Glomerular endothelial cell (primary cell): ENCODE measurements around the gene PARD3. TPM values are rescaled to one million over a fixed set of nuclear protein-coding genes. Genes with fewer than 3 reads are reported as not detected.

Experiments
- DNase-seq: peaks from one replicate; pipeline ENCODE4 v3.0.0-alpha.2; 2011; ENCODE audit warnings: low read depth, low spot score; ENCODE audit errors: extremely low read depth
- total RNA-seq: library from RNA; depleted of rRNA; stranded (reverse); fragments of >200 nt; gene quantifications from 2 replicates; pipeline ENCODE4 v1.2.3, GENCODE V29; 2015

The PARD3 gene
- total RNA-seq, 1 donor from 2014 or later, result 23.0 TPM

GRCh38 chr10:34160595-34160994, 654.5 kb downstream of the PARD3 start:
- no peak for DNase-seq

GRCh38 chr10:34157501-34157900, 657.6 kb downstream of the PARD3 start:
- DNase-seq, result no peak

- no peak for DNase-seq
These were observed 658.2 kb downstream of the PARD3 start for GRCh38 chr10:34156781-34157425.

GRCh38 chr10:34155812-34156211, 659.3 kb downstream of the PARD3 start:
- DNase-seq, result no peak

- DNase-seq, result no peak
These were observed 660.7 kb downstream of the PARD3 start for GRCh38 chr10:34154383-34154900.

GRCh38 chr10:34153663-34154382, 661.3 kb downstream of the PARD3 start:
- DNase-seq, result no peak

GRCh38 chr10:34152434-34152833, 662.7 kb downstream of the PARD3 start:
- no peak for DNase-seq

- no peak for DNase-seq
These were observed 663.2 kb downstream of the PARD3 start for GRCh38 chr10:34151931-34152330.

- DNase-seq, result no peak
These were observed 663.6 kb downstream of the PARD3 start for GRCh38 chr10:34151481-34151880.

GRCh38 chr10:34150103-34150502, 665.0 kb downstream of the PARD3 start:
- no peak for DNase-seq

- no peak for DNase-seq
These were observed 666.8 kb downstream of the PARD3 start for GRCh38 chr10:34148305-34148657.

GRCh38 chr10:34147641-34148304, 667.3 kb downstream of the PARD3 start:
- DNase-seq, result no peak

GRCh38 chr10:34145715-34146114, 669.4 kb downstream of the PARD3 start:
- DNase-seq, result no peak

GRCh38 chr10:34143466-34143865, 671.6 kb downstream of the PARD3 start:
- no peak for DNase-seq

- no peak for DNase-seq
These were observed 673.9 kb downstream of the PARD3 start for GRCh38 chr10:34141032-34141680.

- no peak for DNase-seq
These were observed 675.5 kb downstream of the PARD3 start for GRCh38 chr10:34139559-34139958.

- no peak for DNase-seq
These were observed 677.1 kb downstream of the PARD3 start for GRCh38 chr10:34137955-34138354.

GRCh38 chr10:34137201-34137600, 677.9 kb downstream of the PARD3 start:
- no peak for DNase-seq

- DNase-seq, result no peak
These were observed 679.6 kb downstream of the PARD3 start for GRCh38 chr10:34135515-34135914.

- DNase-seq, result no peak
These were observed 680.5 kb downstream of the PARD3 start for GRCh38 chr10:34134602-34135001.

- DNase-seq, result no peak
These were observed 681.7 kb downstream of the PARD3 start for GRCh38 chr10:34133406-34133805.
